Neural cell (in vitro differentiated cells): ENCODE data around the gene BPGM. TPM values are rescaled to one million over a fixed set of nuclear protein-coding genes. Genes with fewer than 3 reads are reported as not detected.

Experiments
- H2AFZ ChIP-seq: fragments of 200-600, 300-800 bp; sonication (generic), shearing (Covaris generic); 2 replicates; pipeline ENCODE4 v1.6.0; 2014; ENCODE audit warnings: low read depth, mild to moderate bottlenecking, antibody characterized with exemption, low read length, moderate library complexity
- H3F3A ChIP-seq: fragments of 200-600 bp; shearing (Covaris generic); 2 replicates; pipeline ENCODE4 v1.6.1; 2016; ENCODE audit warnings: mild to moderate bottlenecking, moderate library complexity, mixed read lengths, antibody characterized with exemption, low read length; ENCODE audit not compliant: insufficient read depth, poor library complexity, severe bottlenecking
- H3K27ac ChIP-seq: fragments of 200-600, 300-800 bp; sonication (generic), shearing (Covaris generic); 2 replicates; pipeline ENCODE4 v1.5.1; 2014; ENCODE audit warnings: mild to moderate bottlenecking, low read length, moderate library complexity
- H3K27me3 ChIP-seq: fragments of 300-800, 200-600 bp; sonication (generic), shearing (Covaris generic); 2 replicates; pipeline ENCODE4 v1.6.0; 2014; ENCODE audit warnings: mild to moderate bottlenecking, low read depth, low read length, moderate library complexity; ENCODE audit not compliant: insufficient read depth
- H3K36me3 ChIP-seq: fragments of 300-800, 200-600 bp; sonication (generic), shearing (Covaris generic); 2 replicates; pipeline ENCODE4 v1.5.1; 2014; ENCODE audit warnings: mild to moderate bottlenecking, antibody characterized with exemption, low read length, moderate library complexity; ENCODE audit not compliant: insufficient read depth
- H3K4me2 ChIP-seq: fragments of 300-800, 200-600 bp; sonication (generic), shearing (Covaris generic); 2 replicates; pipeline ENCODE4 v1.6.0; 2014; ENCODE audit warnings: mild to moderate bottlenecking, low read length
- H3K4me3 ChIP-seq: fragments of 300-800, 200-600 bp; sonication (generic), shearing (Covaris generic); 2 replicates; pipeline ENCODE4 v1.5.1; 2014; ENCODE audit warnings: mild to moderate bottlenecking, low read length, moderate library complexity
- H3K79me2 ChIP-seq: fragments of 200-600 bp; shearing (Covaris generic); replicated peaks from 2 replicates; pipeline ENCODE4 v1.6.0; 2014; ENCODE audit warnings: mild to moderate bottlenecking, low read length, moderate library complexity; ENCODE audit not compliant: insufficient read depth
- H3K9ac ChIP-seq: fragments of 300-800, 200-600 bp; sonication (generic), shearing (Covaris generic); 2 replicates; pipeline ENCODE4 v1.6.1; 2016; ENCODE audit warnings: mild to moderate bottlenecking, low read length, mixed read lengths
- H3K9me2 ChIP-seq: fragments of 200-600 bp; shearing (Covaris generic); 2 replicates; pipeline ENCODE4 v1.6.1; 2016; ENCODE audit warnings: mild to moderate bottlenecking, low read length, mixed read lengths; ENCODE audit not compliant: insufficient read depth
- H3K9me3 ChIP-seq: fragments of 200-600, 300-800 bp; sonication (generic), shearing (Covaris generic); 2 replicates; pipeline ENCODE4 v1.6.1; 2016; ENCODE audit warnings: mild to moderate bottlenecking, mixed run types, low read length, moderate library complexity, mixed read lengths
- H4K20me1 ChIP-seq: fragments of 200-600 bp; shearing (Covaris generic); 2 replicates; pipeline ENCODE4 v1.6.1; 2016; ENCODE audit warnings: mild to moderate bottlenecking, mixed run types; ENCODE audit not compliant: insufficient read depth
- CTCF ChIP-seq: fragments of 450-650 bp; IDR thresholded peaks from 2 replicates; pipeline ENCODE4 v1.5.1; 2014; ENCODE audit warnings: antibody characterized with exemption, mild to moderate bottlenecking, moderate library complexity; ENCODE audit not compliant: poor library complexity, severe bottlenecking
- EP300 ChIP-seq: fragments of 450-650 bp; conservative IDR thresholded peaks from 2 replicates; pipeline ENCODE4 v1.6.1; 2014; ENCODE audit warnings: antibody characterized with exemption, mild to moderate bottlenecking, moderate library complexity; ENCODE audit not compliant: poor library complexity, severe bottlenecking
- EZH2 ChIP-seq: fragments of 200-600, 300-800 bp; shearing (Covaris generic), sonication (generic); IDR thresholded peaks from 2 replicates; pipeline ENCODE4 v1.6.1; 2014; ENCODE audit warnings: antibody characterized with exemption, low read length, borderline replicate concordance, mild to moderate bottlenecking; ENCODE audit not compliant: insufficient read depth, poor library complexity, severe bottlenecking
- MXI1 ChIP-seq: fragments of 450-650 bp; conservative IDR thresholded peaks from 2 replicates; pipeline ENCODE4 v1.6.1; 2014; ENCODE audit warnings: antibody characterized with exemption, mild to moderate bottlenecking; ENCODE audit not compliant: poor library complexity, severe bottlenecking
- POLR2AphosphoS5 ChIP-seq: IDR thresholded peaks from 2 replicates; pipeline ENCODE4 v1.6.1; 2012
- RAD21 ChIP-seq: fragments of 450-650 bp; conservative IDR thresholded peaks from 2 replicates; pipeline ENCODE4 v1.6.1; 2014; ENCODE audit warnings: antibody characterized with exemption, mild to moderate bottlenecking, moderate library complexity
- SMC3 ChIP-seq: fragments of 450-650 bp; conservative IDR thresholded peaks from 2 replicates; pipeline ENCODE4 v1.6.1; 2014; ENCODE audit warnings: antibody characterized with exemption, mild to moderate bottlenecking, moderate library complexity; ENCODE audit not compliant: poor library complexity
- TAF1 ChIP-seq: IDR thresholded peaks from 2 replicates; pipeline ENCODE4 v1.6.1; 2012; ENCODE audit warnings: low read depth
- polyA plus RNA-seq: library from polyadenylated mRNA; depleted of rRNA; stranded (reverse); fragments of >200 nt; gene quantifications from 2 replicates; pipeline ENCODE4 v1.2.3, GENCODE V29; 2014
- TF ChIP-seq, protein P1 (sequence below): IDR thresholded peaks from 2 replicates; pipeline ENCODE4 v1.6.1; 2012; ENCODE audit warnings: borderline replicate concordance

The BPGM gene
- polyA plus RNA-seq, 1 donor from 2014 or later: 57.4 TPM

- no peaks in the 10 kb centered on the region for H4K20me1 ChIP-seq
- H3K9me2 ChIP-seq: no peaks in the 10 kb centered on the region
- no peaks in the 10 kb centered on the region for H3F3A ChIP-seq
- H3K9ac ChIP-seq: no peak overlapping the region
- TF ChIP-seq MXI1 (no peak), EP300 (no peak), RAD21 (no peak), CTCF (no peak), TAF1 (no peak), POLR2AphosphoS5 (no peak)
- TF ChIP-seq, protein P1, sequence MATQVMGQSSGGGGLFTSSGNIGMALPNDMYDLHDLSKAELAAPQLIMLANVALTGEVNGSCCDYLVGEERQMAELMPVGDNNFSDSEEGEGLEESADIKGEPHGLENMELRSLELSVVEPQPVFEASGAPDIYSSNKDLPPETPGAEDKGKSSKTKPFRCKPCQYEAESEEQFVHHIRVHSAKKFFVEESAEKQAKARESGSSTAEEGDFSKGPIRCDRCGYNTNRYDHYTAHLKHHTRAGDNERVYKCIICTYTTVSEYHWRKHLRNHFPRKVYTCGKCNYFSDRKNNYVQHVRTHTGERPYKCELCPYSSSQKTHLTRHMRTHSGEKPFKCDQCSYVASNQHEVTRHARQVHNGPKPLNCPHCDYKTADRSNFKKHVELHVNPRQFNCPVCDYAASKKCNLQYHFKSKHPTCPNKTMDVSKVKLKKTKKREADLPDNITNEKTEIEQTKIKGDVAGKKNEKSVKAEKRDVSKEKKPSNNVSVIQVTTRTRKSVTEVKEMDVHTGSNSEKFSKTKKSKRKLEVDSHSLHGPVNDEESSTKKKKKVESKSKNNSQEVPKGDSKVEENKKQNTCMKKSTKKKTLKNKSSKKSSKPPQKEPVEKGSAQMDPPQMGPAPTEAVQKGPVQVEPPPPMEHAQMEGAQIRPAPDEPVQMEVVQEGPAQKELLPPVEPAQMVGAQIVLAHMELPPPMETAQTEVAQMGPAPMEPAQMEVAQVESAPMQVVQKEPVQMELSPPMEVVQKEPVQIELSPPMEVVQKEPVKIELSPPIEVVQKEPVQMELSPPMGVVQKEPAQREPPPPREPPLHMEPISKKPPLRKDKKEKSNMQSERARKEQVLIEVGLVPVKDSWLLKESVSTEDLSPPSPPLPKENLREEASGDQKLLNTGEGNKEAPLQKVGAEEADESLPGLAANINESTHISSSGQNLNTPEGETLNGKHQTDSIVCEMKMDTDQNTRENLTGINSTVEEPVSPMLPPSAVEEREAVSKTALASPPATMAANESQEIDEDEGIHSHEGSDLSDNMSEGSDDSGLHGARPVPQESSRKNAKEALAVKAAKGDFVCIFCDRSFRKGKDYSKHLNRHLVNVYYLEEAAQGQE: no peak
- H2AFZ ChIP-seq: no peak overlapping the region
- H3K4me3 ChIP-seq: no peak overlapping the region
- peaks cover 6% of the 10 kb centered on the region for H3K9me3 ChIP-seq
- H3K27me3 ChIP-seq: no peaks in the 10 kb centered on the region
- H3K36me3 ChIP-seq: no peaks in the 10 kb centered on the region
- no peak overlapping the region for H3K27ac ChIP-seq
- no peak overlapping the region for H3K4me2 ChIP-seq
- peaks cover 5% of the 10 kb centered on the region for H3K79me2 ChIP-seq
Measured at GRCh38 chr7:134674424-134674823, 27.8 kb downstream of the BPGM start.

GRCh38 chr7:134676743-134677142 lies 30.1 kb downstream of the BPGM start:
- H3K4me2 ChIP-seq: no peak overlapping the region
- H4K20me1 ChIP-seq: no peaks in the 10 kb centered on the region
- H3K79me2 ChIP-seq: peaks cover 5% of the 10 kb centered on the region
- TF ChIP-seq RAD21: no peak
- TF ChIP-seq EP300: no peak
- no peak for TF ChIP-seq SMC3
- no peak for TF ChIP-seq TAF1
- TF ChIP-seq, protein P1: no peak
- TF ChIP-seq EZH2: no peak
- TF ChIP-seq POLR2AphosphoS5: no peak
- no peak for TF ChIP-seq MXI1
- no peak for TF ChIP-seq CTCF
- no peaks in the 10 kb centered on the region for H3K9me2 ChIP-seq
- H3F3A ChIP-seq: no peaks in the 10 kb centered on the region
- peaks cover 6% of the 10 kb centered on the region for H3K9me3 ChIP-seq
- H3K27me3 ChIP-seq: no peaks in the 10 kb centered on the region
- H2AFZ ChIP-seq: no peak overlapping the region
- H3K27ac ChIP-seq: no peak overlapping the region
- H3K4me3 ChIP-seq: no peak overlapping the region
- no peaks in the 10 kb centered on the region for H3K36me3 ChIP-seq
- no peak overlapping the region for H3K9ac ChIP-seq
